Lower leg skin (tissue), 4 donors: Measurements from ENCODE around the gene KCND2. TPM values are rescaled to one million over a fixed set of nuclear protein-coding genes. Genes with fewer than 3 reads are reported as not detected.

ENCODE experiments used
- DNase-seq, 2 donors: peaks; one replicate each; pipeline ENCODE4 v3.0.0-alpha.2; 2019; ENCODE audit warnings: low spot score in 2 of 2
- H3K4me3 ChIP-seq: fragments of 200-600 bp; sonication (generic); 2 replicates; pipeline ENCODE4 v1.5.1; 2017; ENCODE audit warnings: mild to moderate bottlenecking, low read depth; ENCODE audit not compliant: poor library complexity, severe bottlenecking
- CTCF ChIP-seq, 3 donors: fragments of 450-650 bp; IDR thresholded peaks; one replicate each; pipeline ENCODE4 v1.5.1; 2016; ENCODE audit warnings: antibody characterized with exemption in 3 of 3, mild to moderate bottlenecking in 3 of 3, moderate library complexity in 2 of 3
- POLR2A ChIP-seq, 2 donors: fragments of 450-650 bp; IDR thresholded peaks; one replicate each; pipeline ENCODE4 v1.6.1; 2016 to 2017; ENCODE audit warnings: antibody characterized with exemption in 2 of 2, mild to moderate bottlenecking in 1 of 2, moderate library complexity in 1 of 2
- WGBS, 2 donors: methylation state at CpG; one replicate each; pipeline ENCODE4 v1.1.5; 2018; 5-methylcytosine and 5-hydroxymethylcytosine counted together
- intact Hi-C: fragments of 100-400 bp; cut with DNase I; formaldehyde crosslinking; loops from one replicate; pipeline ENCODE4 v1.15.0; 2023; ENCODE audit warnings: low total_unique reads
- total RNA-seq, 4 donors: library from RNA; depleted of rRNA; stranded (reverse); fragments of >200 nt; gene quantifications; one replicate each; pipeline ENCODE4 v1.1.0, GENCODE V29; 2016

The KCND2 gene
- total RNA-seq, 4 donors from 2014 or later = 0.11 to 0.25 (median 0.15) TPM

- no peak for DNase-seq
- intact Hi-C loops = no loop called here
- WGBS, 2 donors = 74 to 86% methylated on average over 1 of the region's 1 CpG
- no peak overlapping the region for H3K4me3 ChIP-seq
- TF ChIP-seq POLR2A (IDR thresholded peaks at IDR 0.05) (no peak), CTCF (IDR thresholded peaks at IDR 0.05) (no peak)
Observed at GRCh38 chr7:120709972-120710320, 437.0 kb downstream of the KCND2 start.

- H3K4me3 ChIP-seq = no peak overlapping the region
- 40 to 43% methylated on average over 3 of the region's 3 CpGs for WGBS, 2 donors
- intact Hi-C loops = no loop called here
- DNase-seq = no peak
- TF ChIP-seq CTCF (IDR thresholded peaks at IDR 0.05) = no peak
- no peak for TF ChIP-seq POLR2A (IDR thresholded peaks at IDR 0.05)
Observed at GRCh38 chr7:120714945-120715344, 442.0 kb downstream of the KCND2 start.

GRCh38 chr7:120716307-120716706 lies 443.3 kb downstream of the KCND2 start:
- H3K4me3 ChIP-seq = no peak overlapping the region
- intact Hi-C loops = no loop called here
- DNase-seq = no peak
- TF ChIP-seq POLR2A (IDR thresholded peaks at IDR 0.05) (no peak), CTCF (IDR thresholded peaks at IDR 0.05) (no peak)
- WGBS, 2 donors = 77 to 90% methylated on average over 2 of the region's 2 CpGs

GRCh38 chr7:120717166-120717565 lies 444.2 kb downstream of the KCND2 start:
- no peak for DNase-seq
- WGBS, 2 donors = 92 to 96% methylated on average over 4 of the region's 4 CpGs
- no peak overlapping the region for H3K4me3 ChIP-seq
- intact Hi-C loops = no loop called here
- TF ChIP-seq POLR2A (IDR thresholded peaks at IDR 0.05) (no peak), CTCF (IDR thresholded peaks at IDR 0.05) (no peak)

GRCh38 chr7:120718361-120718760 lies 445.4 kb downstream of the KCND2 start:
- intact Hi-C loops = no loop called here
- TF ChIP-seq CTCF (IDR thresholded peaks at IDR 0.05) (no peak), POLR2A (IDR thresholded peaks at IDR 0.05) (no peak)
- 85 to 89% methylated on average over 2 of the region's 2 CpGs for WGBS, 2 donors
- no peak overlapping the region for H3K4me3 ChIP-seq
- no peak for DNase-seq

GRCh38 chr7:120720317-120720716 lies 447.3 kb downstream of the KCND2 start:
- intact Hi-C loops = loop anchor here (5.0 kb wide), 1 partner anchor 683 kb away; no protein-coding TSS in a partner anchor
- H3K4me3 ChIP-seq = no peak overlapping the region
- no peak for DNase-seq
- TF ChIP-seq CTCF (IDR thresholded peaks at IDR 0.05) (no peak), POLR2A (IDR thresholded peaks at IDR 0.05) (no peak)
- WGBS, 2 donors = 50 to 72% methylated on average over 2 of the region's 2 CpGs
